A673 (cell line): ENCODE data around the gene MRTFA.

Experiments
- EZH2 ChIP-seq: fragments of 200-600 bp; sonication (generic); IDR thresholded peaks from 2 replicates; pipeline ENCODE4 v1.6.1; 2017; ENCODE audit warnings: borderline replicate concordance, low read depth, mild to moderate bottlenecking, mixed read lengths, antibody characterized with exemption, low read length; ENCODE audit not compliant: poor library complexity, severe bottlenecking
- TF ChIP-seq, protein P1 (sequence below): fragments of 300-800, 200-600 bp; sonication (generic); conservative IDR thresholded peaks from 2 replicates; pipeline ENCODE4 v1.5.1; 2017; ENCODE audit warnings: low read depth, mild to moderate bottlenecking, antibody characterized with exemption, low read length, moderate library complexity, mixed read lengths

DNA sequence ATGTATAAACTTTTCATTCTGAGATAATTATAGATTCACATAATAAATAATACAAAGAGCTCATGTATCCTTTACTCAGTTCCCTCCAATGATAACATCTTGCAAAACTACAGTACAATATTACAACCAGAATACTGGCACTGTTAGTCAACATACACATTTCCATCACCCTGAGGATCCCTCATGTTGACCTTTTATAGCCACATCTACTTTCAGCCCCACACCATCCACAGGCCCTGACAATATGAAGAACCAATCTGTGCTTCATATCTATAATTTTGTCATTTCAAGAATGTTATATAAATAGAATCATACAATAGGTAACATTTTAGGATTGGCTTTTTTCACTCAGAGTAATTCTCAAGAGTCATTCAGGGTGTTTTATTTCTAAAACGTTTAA is 115.5 kb downstream of the MRTFA start:
- TF ChIP-seq, protein P1, sequence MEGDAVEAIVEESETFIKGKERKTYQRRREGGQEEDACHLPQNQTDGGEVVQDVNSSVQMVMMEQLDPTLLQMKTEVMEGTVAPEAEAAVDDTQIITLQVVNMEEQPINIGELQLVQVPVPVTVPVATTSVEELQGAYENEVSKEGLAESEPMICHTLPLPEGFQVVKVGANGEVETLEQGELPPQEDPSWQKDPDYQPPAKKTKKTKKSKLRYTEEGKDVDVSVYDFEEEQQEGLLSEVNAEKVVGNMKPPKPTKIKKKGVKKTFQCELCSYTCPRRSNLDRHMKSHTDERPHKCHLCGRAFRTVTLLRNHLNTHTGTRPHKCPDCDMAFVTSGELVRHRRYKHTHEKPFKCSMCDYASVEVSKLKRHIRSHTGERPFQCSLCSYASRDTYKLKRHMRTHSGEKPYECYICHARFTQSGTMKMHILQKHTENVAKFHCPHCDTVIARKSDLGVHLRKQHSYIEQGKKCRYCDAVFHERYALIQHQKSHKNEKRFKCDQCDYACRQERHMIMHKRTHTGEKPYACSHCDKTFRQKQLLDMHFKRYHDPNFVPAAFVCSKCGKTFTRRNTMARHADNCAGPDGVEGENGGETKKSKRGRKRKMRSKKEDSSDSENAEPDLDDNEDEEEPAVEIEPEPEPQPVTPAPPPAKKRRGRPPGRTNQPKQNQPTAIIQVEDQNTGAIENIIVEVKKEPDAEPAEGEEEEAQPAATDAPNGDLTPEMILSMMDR: no peak
- TF ChIP-seq EZH2: no peak
